OCI-LY3 (cell line): ENCODE data around the gene FRMPD4.

Experiments used
- H2AFZ ChIP-seq: fragments of 200-600, 300-600 bp; shearing (Covaris generic); 2 replicates; pipeline ENCODE4 v1.6.0; 2014; ENCODE audit warnings: antibody characterized with exemption, low read depth, low read length
- H3K27ac ChIP-seq: fragments of 200-600, 300-600 bp; sonication (generic); 2 replicates; pipeline ENCODE4 v1.5.1; 2014; ENCODE audit warnings: mild to moderate bottlenecking, low read length, moderate library complexity, mixed read lengths
- H3K27me3 ChIP-seq: fragments of 200-600, 300-600 bp; sonication (generic); 2 replicates; pipeline ENCODE4 v1.6.1; 2014; ENCODE audit warnings: low read depth, low read length, mixed read lengths
- H3K36me3 ChIP-seq: fragments of 200-600, 300-600 bp; sonication (generic); replicated peaks from 2 replicates; pipeline ENCODE3; 2014; ENCODE audit warnings: low read depth, low read length, mixed read lengths
- H3K4me1 ChIP-seq: fragments of 300-600, 200-600 bp; sonication (generic); 2 replicates; pipeline ENCODE4 v1.6.1; 2014; ENCODE audit warnings: low read length, mixed read lengths
- H3K4me2 ChIP-seq: fragments of 200-600, 300-600 bp; sonication (generic); 2 replicates; pipeline ENCODE4 v1.6.1; 2014; ENCODE audit warnings: low read length, mixed read lengths
- H3K4me3 ChIP-seq: fragments of 300-600, 200-600 bp; sonication (generic); 2 replicates; pipeline ENCODE4 v1.5.1; 2014; ENCODE audit warnings: antibody characterized with exemption, mild to moderate bottlenecking, low read length, moderate library complexity
- H3K79me2 ChIP-seq: fragments of 300-600, 200-600 bp; shearing (Covaris generic); 2 replicates; pipeline ENCODE4 v1.6.1; 2014; ENCODE audit warnings: mild to moderate bottlenecking, low read length, mixed read lengths
- H3K9ac ChIP-seq: fragments of 300-600, 200-600 bp; shearing (Covaris generic); 2 replicates; pipeline ENCODE4 v1.6.0; 2014; ENCODE audit warnings: mild to moderate bottlenecking, low read length, moderate library complexity
- H3K9me3 ChIP-seq: fragments of 200-600, 300-600 bp; shearing (Covaris generic); 2 replicates; pipeline ENCODE4 v1.6.1; 2014; ENCODE audit warnings: low read length, mixed read lengths; ENCODE audit not compliant: insufficient read depth
- H4K20me1 ChIP-seq: fragments of 200-600, 300-600 bp; sonication (generic); 2 replicates; pipeline ENCODE4 v1.6.1; 2016; ENCODE audit warnings: low read length, mixed read lengths; ENCODE audit not compliant: insufficient read depth
- CTCF ChIP-seq: fragments of 200-600, 300-600 bp; sonication (generic); IDR thresholded peaks from 2 replicates; pipeline ENCODE4 v1.5.1; 2014; ENCODE audit warnings: antibody characterized with exemption, low read length, low read depth
- EZH2phosphoT487 ChIP-seq: fragments of 200-600 bp; shearing (Covaris generic); IDR thresholded peaks from 2 replicates; pipeline ENCODE4 v1.6.1; 2018; ENCODE audit warnings: antibody characterized with exemption, mixed run types, low read depth

FRMPD4 gene

DNA sequence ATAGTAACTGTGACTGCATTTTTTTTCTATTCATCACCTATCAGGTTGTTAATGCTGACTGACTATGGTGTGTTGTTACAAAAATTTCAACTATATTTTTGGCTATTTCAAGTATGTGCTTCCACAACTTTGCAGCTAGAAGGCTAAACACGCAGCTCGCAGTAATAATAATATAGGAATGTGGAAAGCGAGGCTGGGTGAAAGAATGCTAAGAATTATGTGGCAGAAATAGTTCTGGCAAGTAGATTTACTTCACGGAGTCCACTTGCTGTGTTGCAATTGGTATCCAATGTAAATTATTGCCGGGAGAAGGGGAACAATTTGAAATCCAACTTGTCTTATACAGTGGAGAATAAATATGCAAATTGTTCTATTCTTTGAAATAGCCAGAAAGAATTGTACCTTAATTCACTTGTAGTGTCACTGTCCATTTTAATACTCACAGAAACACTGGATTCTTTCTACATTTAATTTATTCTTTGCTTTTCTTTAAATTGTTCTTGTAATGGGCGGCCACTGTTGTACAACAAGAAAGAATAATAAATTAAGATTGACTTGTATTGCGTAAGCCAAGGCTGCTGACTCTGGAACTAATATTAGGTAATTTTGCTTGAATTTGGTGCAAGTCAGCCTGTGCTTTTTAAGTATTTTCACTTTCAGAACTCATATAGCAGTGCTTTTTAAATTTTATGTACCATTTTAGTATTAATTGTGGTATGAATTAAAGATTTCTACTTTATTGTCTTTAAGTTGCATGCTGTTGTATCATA lies 154.9 kb downstream of the FRMPD4 start:
- no peak overlapping the region for H3K9ac ChIP-seq
- no peak for TF ChIP-seq EZH2phosphoT487
- no peak for TF ChIP-seq CTCF
- no peaks in the 10 kb centered on the region for H3K27me3 ChIP-seq

GRCh38 chrX:12297353-12297752 lies 159.1 kb downstream of the FRMPD4 start:
- H3K4me3 ChIP-seq, result no peak overlapping the region
- no peaks in the 10 kb centered on the region for H3K9me3 ChIP-seq
- H3K4me1 ChIP-seq, result peaks cover 18% of the 10 kb centered on the region
- H3K36me3 ChIP-seq, result no peaks in the 10 kb centered on the region
- no peaks in the 10 kb centered on the region for H4K20me1 ChIP-seq
- H3K79me2 ChIP-seq, result no peaks in the 10 kb centered on the region
- H3K27ac ChIP-seq, result no peak overlapping the region
- H2AFZ ChIP-seq, result no peak overlapping the region
- TF ChIP-seq EZH2phosphoT487 (no peak), CTCF (no peak)
- no peak overlapping the region for H3K9ac ChIP-seq
- no peaks in the 10 kb centered on the region for H3K27me3 ChIP-seq
- H3K4me2 ChIP-seq, result no peak overlapping the region

More for the DNA sequence above, 154.9 kb downstream of the FRMPD4 start:
- Histone ChIP-seq H3K9me3 (no peaks in the 10 kb centered on the region), H3K4me3 (no peak overlapping the region), H4K20me1 (no peaks in the 10 kb centered on the region), H3K36me3 (no peaks in the 10 kb centered on the region), H3K27ac (no peak overlapping the region), H3K79me2 (no peaks in the 10 kb centered on the region), H3K4me2 (no peak overlapping the region), H3K4me1 (peaks cover 6% of the 10 kb centered on the region; the same call in 1 of the 2 replicates), H2AFZ (no peak overlapping the region)

GRCh38 chrX:12301288-12301687 lies 163.0 kb downstream of the FRMPD4 start:
- Histone ChIP-seq H3K4me3 (peak overlapping the region; percentile 74), H3K4me1 (peaks cover 22% of the 10 kb centered on the region), H3K36me3 (no peaks in the 10 kb centered on the region), H3K4me2 (peak overlapping the region; percentile 93), H3K27ac (peak overlapping the region; percentile 56), H4K20me1 (no peaks in the 10 kb centered on the region), H3K9ac (peak overlapping the region; percentile 35; the same call in 1 of the 2 replicates), H2AFZ (peak overlapping the region; percentile 39; the same call in 1 of the 2 replicates), H3K9me3 (no peaks in the 10 kb centered on the region), H3K79me2 (no peaks in the 10 kb centered on the region), H3K27me3 (no peaks in the 10 kb centered on the region)
- TF ChIP-seq EZH2phosphoT487 (no peak), CTCF (no peak)

DNA sequence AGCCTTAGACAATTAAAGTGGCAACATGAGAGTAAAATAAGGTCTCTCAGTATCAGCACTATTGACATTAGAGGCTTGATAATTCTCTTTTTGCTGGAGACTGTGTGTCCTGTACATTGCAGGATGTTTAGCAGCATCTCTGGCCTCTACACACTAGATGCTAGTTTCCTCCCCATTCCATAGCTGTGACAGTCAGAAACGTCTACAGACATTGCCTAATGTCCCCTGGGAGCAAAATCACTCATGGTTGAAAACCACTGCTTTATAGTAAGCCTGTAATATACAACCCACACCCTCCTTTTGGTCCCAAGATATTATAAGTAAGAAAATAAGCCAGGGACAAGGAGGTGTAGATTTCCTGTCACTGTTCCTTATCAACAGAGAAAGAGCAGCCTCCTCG lies 166.0 kb downstream of the FRMPD4 start:
- no peak for TF ChIP-seq EZH2phosphoT487
- no peak for TF ChIP-seq CTCF
- no peak overlapping the region for H3K27ac ChIP-seq
- no peaks in the 10 kb centered on the region for H3K27me3 ChIP-seq
- no peak overlapping the region for H3K4me3 ChIP-seq
- H3K79me2 ChIP-seq, result no peaks in the 10 kb centered on the region
- no peaks in the 10 kb centered on the region for H3K9me3 ChIP-seq
- H4K20me1 ChIP-seq, result no peaks in the 10 kb centered on the region
- peaks cover 22% of the 10 kb centered on the region for H3K4me1 ChIP-seq
- H3K4me2 ChIP-seq, result no peak overlapping the region
- H3K36me3 ChIP-seq, result no peaks in the 10 kb centered on the region
- no peak overlapping the region for H2AFZ ChIP-seq
- no peak overlapping the region for H3K9ac ChIP-seq
